IPS DF 6.9 (cell line): ENCODE results near the gene TNS4.

Experiments used
- DNase-seq: peaks from one replicate; pipeline ENCODE4 v3.0.0-alpha.2; 2013; ENCODE audit warnings: low read depth, low spot score
- H3K27ac ChIP-seq: one replicate; pipeline ENCODE4 v1.5.1; 2013; ENCODE audit warnings: low read length, control low read depth
- H3K27me3 ChIP-seq: 2 replicates; pipeline ENCODE4 v1.6.1; 2013; ENCODE audit warnings: mild to moderate bottlenecking, low read length; ENCODE audit not compliant: control insufficient read depth, insufficient read depth
- H3K36me3 ChIP-seq: 2 replicates; pipeline ENCODE4 v1.6.1; 2013; ENCODE audit warnings: low read length; ENCODE audit not compliant: control insufficient read depth, insufficient read depth
- H3K4me1 ChIP-seq: 2 replicates; pipeline ENCODE4 v1.6.1; 2013; ENCODE audit warnings: low read length; ENCODE audit not compliant: control insufficient read depth, insufficient read depth
- H3K4me3 ChIP-seq: 2 replicates; pipeline ENCODE4 v1.5.1; 2013; ENCODE audit warnings: mild to moderate bottlenecking, low read length
- H3K9me3 ChIP-seq: 2 replicates; pipeline ENCODE4 v1.6.1; 2013; ENCODE audit warnings: low read length, inconsistent platforms; ENCODE audit not compliant: control insufficient read depth, insufficient read depth
- WGBS: extraction: QIAGEN DNeasy Blood & Tissue Kit; methylation state at CpG from one replicate; pipeline ENCODE4 v1.1.7; 2013; ENCODE audit warnings: mixed read lengths, missing lambda C conversion rate; ENCODE audit not compliant: insufficient read length, insufficient coverage; 5-methylcytosine and 5-hydroxymethylcytosine counted together

TNS4 gene

GRCh38 chr17:40534371-40535189 is 33.2 kb upstream of the TNS4 start:
- Histone ChIP-seq H3K4me1 (no peaks in the 10 kb centered on the region; the same call in 1 of the 2 replicates), H3K4me3 (no peak overlapping the region), H3K27me3 (no peaks in the 10 kb centered on the region), H3K27ac (no peak overlapping the region), H3K9me3 (no peaks in the 10 kb centered on the region), H3K36me3 (no peaks in the 10 kb centered on the region)
- WGBS: 100% methylated on average over 1 of the region's 11 CpGs
- no peak for DNase-seq

- Histone ChIP-seq H3K9me3 (no peaks in the 10 kb centered on the region), H3K36me3 (no peaks in the 10 kb centered on the region), H3K27me3 (no peaks in the 10 kb centered on the region), H3K4me3 (no peak overlapping the region), H3K4me1 (no peaks in the 10 kb centered on the region; the same call in 1 of the 2 replicates), H3K27ac (no peak overlapping the region)
- no peak for DNase-seq
- WGBS: no CpG with 5 or more reads among the region's 4 CpGs
These were observed 32.5 kb upstream of the TNS4 start for GRCh38 chr17:40533896-40534295.

GRCh38 chr17:40532520-40533253 is 31.3 kb upstream of the TNS4 start:
- H3K36me3 ChIP-seq: no peaks in the 10 kb centered on the region
- WGBS: no CpG with 5 or more reads among the region's 6 CpGs

GRCh38 chr17:40531051-40531991 is 29.9 kb upstream of the TNS4 start:
- H3K4me1 ChIP-seq: no peaks in the 10 kb centered on the region; the same call in 1 of the 2 replicates
- no peaks in the 10 kb centered on the region for H3K9me3 ChIP-seq
- WGBS: no CpG with 5 or more reads among the region's 15 CpGs
- H3K4me3 ChIP-seq: no peak overlapping the region
- no peaks in the 10 kb centered on the region for H3K36me3 ChIP-seq
- H3K27ac ChIP-seq: no peak overlapping the region
- no peaks in the 10 kb centered on the region for H3K27me3 ChIP-seq
- no peak for DNase-seq

More at GRCh38 chr17:40532520-40533253, 31.3 kb upstream of the TNS4 start:
- Histone ChIP-seq H3K4me3 (no peak overlapping the region), H3K4me1 (no peaks in the 10 kb centered on the region; the same call in 1 of the 2 replicates), H3K27ac (no peak overlapping the region), H3K27me3 (no peaks in the 10 kb centered on the region), H3K9me3 (no peaks in the 10 kb centered on the region)
- DNase-seq: no peak

- Histone ChIP-seq H3K4me1 (no peaks in the 10 kb centered on the region; the same call in 1 of the 2 replicates), H3K4me3 (no peak overlapping the region), H3K27me3 (no peaks in the 10 kb centered on the region), H3K36me3 (no peaks in the 10 kb centered on the region), H3K27ac (no peak overlapping the region), H3K9me3 (no peaks in the 10 kb centered on the region)
- no CpG with 5 or more reads among the region's 5 CpGs for WGBS
- DNase-seq: no peak
These were observed 29.1 kb upstream of the TNS4 start for GRCh38 chr17:40530531-40530994.

- WGBS: no CpG with 5 or more reads among the region's 2 CpGs
- DNase-seq: no peak
- no peaks in the 10 kb centered on the region for H3K9me3 ChIP-seq
- no peak overlapping the region for H3K4me3 ChIP-seq
- no peaks in the 10 kb centered on the region for H3K36me3 ChIP-seq
- H3K4me1 ChIP-seq: no peaks in the 10 kb centered on the region; the same call in 1 of the 2 replicates
- H3K27ac ChIP-seq: no peak overlapping the region
- no peaks in the 10 kb centered on the region for H3K27me3 ChIP-seq
These were observed 28.6 kb upstream of the TNS4 start for GRCh38 chr17:40529991-40530390.

GRCh38 chr17:40528692-40529417 is 27.4 kb upstream of the TNS4 start:
- no peaks in the 10 kb centered on the region for H3K36me3 ChIP-seq
- DNase-seq: no peak
- no peak overlapping the region for H3K4me3 ChIP-seq
- H3K4me1 ChIP-seq: no peaks in the 10 kb centered on the region; the same call in 1 of the 2 replicates
- WGBS: no CpG with 5 or more reads among the region's 10 CpGs
- H3K9me3 ChIP-seq: no peaks in the 10 kb centered on the region
- H3K27me3 ChIP-seq: no peaks in the 10 kb centered on the region
- H3K27ac ChIP-seq: no peak overlapping the region

- no peak for DNase-seq
- no peak overlapping the region for H3K4me3 ChIP-seq
- WGBS: no CpG with 5 or more reads among the region's 5 CpGs
- H3K27me3 ChIP-seq: no peaks in the 10 kb centered on the region
- H3K36me3 ChIP-seq: no peaks in the 10 kb centered on the region
- H3K4me1 ChIP-seq: no peaks in the 10 kb centered on the region
- H3K27ac ChIP-seq: no peak overlapping the region
- H3K9me3 ChIP-seq: no peaks in the 10 kb centered on the region
These were observed 25.2 kb upstream of the TNS4 start for GRCh38 chr17:40526668-40527067.

- no peaks in the 10 kb centered on the region for H3K4me1 ChIP-seq
- no peaks in the 10 kb centered on the region for H3K36me3 ChIP-seq
- no peak overlapping the region for H3K27ac ChIP-seq
- H3K27me3 ChIP-seq: no peaks in the 10 kb centered on the region
- no CpG with 5 or more reads among the region's 1 CpG for WGBS
- DNase-seq: no peak
- H3K4me3 ChIP-seq: no peak overlapping the region
- H3K9me3 ChIP-seq: no peaks in the 10 kb centered on the region
These were observed 23.9 kb upstream of the TNS4 start for GRCh38 chr17:40525294-40525693.
